HUES6 (cell line): Measurements from ENCODE around the gene RBFOX2.

Source experiments
- H3K27ac ChIP-seq: 2 replicates; pipeline ENCODE4 v1.7.0; 2013; ENCODE audit warnings: low read depth, mild to moderate bottlenecking, low read length, inconsistent platforms
- H3K27me3 ChIP-seq: 2 replicates; pipeline ENCODE4 v1.6.1; 2013; ENCODE audit warnings: low read length; ENCODE audit not compliant: control insufficient read depth, insufficient read depth
- H3K36me3 ChIP-seq: 2 replicates; pipeline ENCODE4 v1.6.1; 2013; ENCODE audit warnings: low read length; ENCODE audit not compliant: control insufficient read depth, insufficient read depth
- H3K4me1 ChIP-seq: 2 replicates; pipeline ENCODE4 v1.6.1; 2013; ENCODE audit warnings: low read length; ENCODE audit not compliant: control insufficient read depth, insufficient read depth
- H3K4me3 ChIP-seq: 2 replicates; pipeline ENCODE4 v1.5.1; 2013; ENCODE audit warnings: low read depth, low read length
- H3K9ac ChIP-seq: one replicate; pipeline ENCODE4 v1.6.1; 2013; ENCODE audit warnings: mild to moderate bottlenecking, low read length
- H3K9me3 ChIP-seq: 2 replicates; pipeline ENCODE4 v1.6.1; 2013; ENCODE audit warnings: low read depth, low read length; ENCODE audit not compliant: control insufficient read depth, insufficient read depth

Gene RBFOX2

DNA sequence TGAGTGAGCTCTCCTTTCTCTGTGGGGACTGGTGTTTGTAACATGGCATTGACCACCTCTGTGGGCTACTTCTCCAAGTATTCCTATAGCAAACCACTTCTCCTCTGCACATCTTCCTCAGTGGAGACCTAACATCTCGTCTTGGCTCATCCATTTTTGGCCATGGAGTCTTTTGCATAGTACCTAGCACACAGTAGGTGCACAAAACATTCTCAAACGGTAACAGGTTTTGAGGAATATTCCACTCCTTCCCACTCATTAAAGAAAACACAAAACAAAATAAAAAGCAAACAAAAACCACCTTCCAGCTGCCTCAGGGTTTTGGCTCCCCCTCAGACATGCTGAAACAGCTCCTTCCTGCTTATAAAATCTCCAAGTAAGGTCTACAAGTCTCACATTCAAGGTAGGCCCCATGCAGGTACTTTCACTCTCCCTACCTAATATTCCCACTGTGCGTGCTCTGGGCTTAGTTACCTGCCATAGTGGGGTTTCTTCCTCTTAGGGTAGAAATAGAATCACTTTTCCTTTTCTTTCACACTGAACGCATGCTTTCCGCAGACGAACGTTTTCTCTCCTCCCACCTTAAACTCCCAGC is 132.4 kb downstream of the RBFOX2 start:
- H3K27me3 ChIP-seq, result no peaks in the 10 kb centered on the region
- no peak overlapping the region for H3K4me3 ChIP-seq
- no peaks in the 10 kb centered on the region for H3K9me3 ChIP-seq
- peaks cover 49% of the 10 kb centered on the region for H3K4me1 ChIP-seq
- H3K9ac ChIP-seq, result no peak overlapping the region
- no peaks in the 10 kb centered on the region for H3K36me3 ChIP-seq
- H3K27ac ChIP-seq, result no peak overlapping the region

DNA sequence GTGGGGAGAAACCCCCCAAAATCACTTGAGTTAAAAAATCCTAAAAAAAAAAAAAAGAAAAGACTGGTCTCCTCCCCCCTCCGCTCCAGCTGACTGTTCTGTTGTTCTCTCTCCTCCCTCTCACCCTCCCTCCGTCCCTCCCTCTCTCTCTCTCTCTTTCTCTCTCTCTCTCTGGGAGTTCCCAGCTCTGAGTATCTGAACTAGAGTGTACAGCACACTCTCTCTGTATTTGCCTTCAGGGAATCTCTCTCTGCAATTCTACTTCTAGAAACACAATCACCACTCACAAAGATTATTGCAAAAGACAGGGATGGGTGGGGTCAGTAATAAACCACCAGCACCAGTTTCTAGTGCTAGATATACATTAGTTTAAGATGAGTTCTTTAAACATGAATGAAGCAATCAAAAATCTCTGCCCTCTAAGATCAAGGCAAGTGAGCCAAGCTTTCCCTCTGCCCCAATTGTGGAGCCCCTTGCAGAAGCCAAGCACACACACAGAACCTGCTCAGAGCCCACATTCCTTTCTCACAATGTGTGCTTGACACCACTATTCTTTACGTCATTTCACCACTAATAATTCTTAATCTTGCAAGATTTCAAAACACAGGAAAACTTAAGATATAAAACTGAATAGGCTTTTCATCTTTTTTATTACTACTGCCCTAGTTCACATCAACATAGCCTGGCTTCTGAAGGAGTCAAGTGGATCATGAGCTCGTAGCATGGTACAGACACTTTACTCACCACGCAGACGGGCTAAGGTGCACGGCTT is 133.5 kb downstream of the RBFOX2 start:
- no peak overlapping the region for H3K9ac ChIP-seq
- no peaks in the 10 kb centered on the region for H3K27me3 ChIP-seq
- H3K36me3 ChIP-seq, result no peaks in the 10 kb centered on the region
- H3K4me3 ChIP-seq, result no peak overlapping the region
- no peak overlapping the region for H3K27ac ChIP-seq
- H3K9me3 ChIP-seq, result no peaks in the 10 kb centered on the region
- peaks cover 38% of the 10 kb centered on the region for H3K4me1 ChIP-seq

DNA sequence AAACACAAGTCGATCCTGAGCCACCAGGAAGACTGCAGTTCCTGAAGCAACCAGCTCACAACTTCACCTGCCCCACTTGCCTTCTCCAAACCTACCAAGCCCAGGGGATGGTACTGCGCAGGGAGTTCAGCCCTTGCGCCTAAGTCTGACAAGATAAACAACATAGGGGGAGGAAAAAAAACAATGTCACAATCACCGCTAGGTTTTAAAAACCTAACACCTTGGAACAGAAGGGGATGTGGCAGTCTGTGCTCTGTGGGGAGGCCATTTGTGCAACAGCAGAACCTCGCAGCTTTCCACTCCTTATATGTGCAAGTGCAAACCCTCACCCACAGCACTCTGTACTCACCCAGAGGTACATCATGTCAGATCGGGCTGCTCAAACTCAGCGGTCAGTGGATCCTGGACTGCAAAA is 134.2 kb downstream of the RBFOX2 start:
- H3K36me3 ChIP-seq, result no peaks in the 10 kb centered on the region
- H3K4me3 ChIP-seq, result no peak overlapping the region
- peaks cover 33% of the 10 kb centered on the region for H3K4me1 ChIP-seq
- no peak overlapping the region for H3K9ac ChIP-seq
- H3K9me3 ChIP-seq, result no peaks in the 10 kb centered on the region
- H3K27ac ChIP-seq, result no peak overlapping the region
- H3K27me3 ChIP-seq, result no peaks in the 10 kb centered on the region

DNA sequence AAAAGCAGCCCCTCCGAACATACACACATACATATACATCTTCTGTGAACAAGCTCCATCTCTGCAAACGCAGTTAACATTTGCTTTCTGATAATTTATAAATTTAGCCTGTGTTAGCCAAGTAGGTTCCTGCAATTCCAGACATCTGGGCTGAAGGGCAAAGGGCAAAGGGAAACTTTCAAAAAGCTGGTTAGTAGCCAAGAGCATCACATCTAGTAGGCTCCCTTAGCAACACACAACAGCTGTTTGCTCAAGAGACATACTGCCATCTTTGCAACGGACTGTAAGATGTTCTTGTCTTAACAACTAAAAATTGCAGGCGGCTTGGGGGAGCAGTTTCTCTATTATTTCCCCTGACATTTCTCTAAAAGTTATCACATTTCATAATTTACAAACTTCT is 134.9 kb downstream of the RBFOX2 start:
- H3K27me3 ChIP-seq, result no peaks in the 10 kb centered on the region
- H3K27ac ChIP-seq, result no peak overlapping the region
- no peaks in the 10 kb centered on the region for H3K9me3 ChIP-seq
- H3K4me3 ChIP-seq, result no peak overlapping the region
- H3K36me3 ChIP-seq, result no peaks in the 10 kb centered on the region
- H3K4me1 ChIP-seq, result peaks cover 33% of the 10 kb centered on the region
- H3K9ac ChIP-seq, result no peak overlapping the region

DNA sequence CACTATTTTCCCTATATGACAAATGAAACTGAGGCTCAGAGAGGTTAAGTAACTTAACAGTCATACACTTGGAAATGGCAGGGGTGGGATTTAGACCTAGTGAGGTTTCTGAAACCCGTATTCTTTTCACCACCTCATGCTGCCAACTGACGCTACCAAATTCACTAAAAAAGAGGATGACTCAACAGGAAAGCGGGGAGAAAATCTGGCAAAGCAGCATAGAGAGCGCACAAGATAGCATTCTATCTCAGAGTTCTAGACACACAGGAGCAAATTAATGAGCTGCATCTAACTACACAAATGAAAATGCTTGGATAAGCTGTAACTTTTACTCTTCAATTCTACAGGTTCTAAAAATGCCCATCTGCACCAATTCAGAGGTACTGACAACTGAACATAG is 136.4 kb downstream of the RBFOX2 start:
- no peaks in the 10 kb centered on the region for H3K36me3 ChIP-seq
- H3K27me3 ChIP-seq, result no peaks in the 10 kb centered on the region
- H3K9me3 ChIP-seq, result no peaks in the 10 kb centered on the region
- no peak overlapping the region for H3K27ac ChIP-seq
- no peak overlapping the region for H3K4me3 ChIP-seq
- H3K9ac ChIP-seq, result no peak overlapping the region
- peaks cover 38% of the 10 kb centered on the region for H3K4me1 ChIP-seq

DNA sequence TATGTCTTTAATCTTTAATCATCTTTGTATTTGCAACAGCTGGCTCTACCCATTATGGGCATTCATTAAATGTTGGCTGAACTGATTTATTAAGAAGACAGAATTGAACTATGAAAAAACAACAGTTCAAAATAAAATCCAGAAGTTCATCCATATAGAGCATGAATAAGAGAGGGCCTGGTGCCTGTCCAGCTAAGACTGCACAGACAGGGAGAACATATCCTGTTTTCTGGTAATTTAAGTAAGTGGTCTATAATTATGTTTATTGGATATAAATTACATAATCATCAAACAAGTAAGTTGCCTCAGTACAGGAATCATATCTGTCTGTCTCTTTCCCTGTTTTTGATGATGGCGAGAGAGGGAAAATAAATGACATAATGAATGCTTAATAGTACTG is 137.2 kb downstream of the RBFOX2 start:
- Histone ChIP-seq H3K9ac (no peak overlapping the region), H3K9me3 (no peaks in the 10 kb centered on the region), H3K4me3 (no peak overlapping the region), H3K4me1 (peaks cover 35% of the 10 kb centered on the region), H3K27ac (no peak overlapping the region), H3K36me3 (no peaks in the 10 kb centered on the region), H3K27me3 (no peaks in the 10 kb centered on the region)

DNA sequence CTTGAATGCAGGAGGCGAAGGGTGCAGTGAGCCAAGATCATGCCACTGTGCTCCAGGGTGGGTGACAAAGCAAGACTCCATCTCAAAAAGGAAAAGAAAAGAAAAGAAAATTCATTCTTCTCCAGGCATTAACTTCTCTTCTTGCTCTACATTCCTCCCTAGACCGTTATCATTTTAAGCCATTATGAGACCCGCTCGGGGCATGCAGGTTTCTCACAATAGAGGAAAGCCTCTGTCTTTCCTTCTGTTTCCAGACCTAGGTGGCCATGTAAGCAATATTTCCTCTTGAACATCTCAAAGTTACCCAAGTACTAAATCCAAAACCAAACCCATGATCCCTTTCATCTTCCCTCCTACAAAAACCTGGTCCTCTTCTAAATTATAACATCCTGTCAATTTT is 139.6 kb downstream of the RBFOX2 start:
- Histone ChIP-seq H3K36me3 (no peaks in the 10 kb centered on the region), H3K4me1 (peaks cover 14% of the 10 kb centered on the region), H3K27me3 (no peaks in the 10 kb centered on the region), H3K4me3 (no peak overlapping the region), H3K9ac (no peak overlapping the region), H3K9me3 (no peaks in the 10 kb centered on the region), H3K27ac (no peak overlapping the region)

DNA sequence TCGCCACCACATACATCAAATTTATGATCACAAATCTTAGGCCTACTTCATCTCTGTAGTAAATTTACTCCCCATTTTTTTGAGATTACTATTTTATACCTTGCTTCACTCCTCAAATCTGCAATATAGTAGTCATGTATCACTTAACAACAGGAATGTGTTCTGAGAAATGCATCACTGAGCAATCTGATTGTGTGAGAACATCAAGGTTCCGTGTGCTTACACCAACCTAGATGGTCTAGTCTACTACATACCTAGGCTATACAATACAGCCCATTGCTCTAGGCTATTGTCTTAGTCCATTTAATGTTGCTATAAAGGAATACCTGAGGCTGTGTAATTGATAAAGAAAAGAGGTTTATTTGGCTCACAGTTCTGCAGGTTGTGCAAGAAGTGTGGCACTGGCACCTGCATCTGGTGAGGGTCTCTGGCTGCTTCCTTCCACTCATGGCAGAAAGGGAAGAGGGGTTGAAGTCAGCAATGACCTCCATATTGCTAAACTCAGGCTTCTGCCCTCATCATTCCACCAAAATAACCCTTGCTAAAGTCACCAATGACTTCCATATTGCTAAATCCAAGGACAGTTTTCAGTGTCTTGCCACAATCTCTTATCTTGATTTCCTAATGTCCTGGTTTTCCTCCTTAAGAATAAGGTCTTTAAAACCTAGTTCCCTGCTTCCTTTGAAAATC is 140.3 kb downstream of the RBFOX2 start:
- no peak overlapping the region for H3K9ac ChIP-seq
- H3K36me3 ChIP-seq, result no peaks in the 10 kb centered on the region
- H3K27ac ChIP-seq, result no peak overlapping the region

DNA sequence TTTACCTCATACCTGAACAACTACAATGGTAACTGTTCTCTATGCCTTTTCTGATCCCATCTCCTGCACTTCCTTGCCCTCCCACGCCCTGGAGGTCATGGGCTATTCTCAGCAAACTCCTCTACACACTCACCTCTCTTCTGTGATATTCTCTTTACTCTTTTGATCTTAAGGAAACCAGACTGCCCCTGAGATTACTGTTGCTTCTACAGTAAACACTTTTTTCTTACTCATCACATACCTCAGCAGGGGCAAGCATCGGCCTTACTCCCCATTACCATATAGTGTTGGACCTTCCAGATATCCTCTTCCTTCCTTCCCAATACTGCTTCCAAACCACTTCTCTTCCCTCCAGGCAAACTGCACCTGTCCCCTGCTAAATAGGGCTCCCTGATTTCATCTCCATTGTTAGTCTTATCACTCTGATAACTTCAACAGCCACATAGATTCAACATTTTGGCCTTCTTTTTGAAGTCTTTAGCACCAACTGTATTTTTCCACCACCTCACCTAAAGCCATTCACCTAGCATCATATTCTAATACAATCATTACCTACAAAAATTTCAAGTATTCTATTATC is 141.2 kb downstream of the RBFOX2 start:
- H3K4me3 ChIP-seq, result no peak overlapping the region
- no peak overlapping the region for H3K27ac ChIP-seq

More for the DNA sequence above, 140.3 kb downstream of the RBFOX2 start:
- Histone ChIP-seq H3K9me3 (no peaks in the 10 kb centered on the region), H3K4me3 (no peak overlapping the region), H3K4me1 (peaks cover 18% of the 10 kb centered on the region), H3K27me3 (no peaks in the 10 kb centered on the region)

DNA sequence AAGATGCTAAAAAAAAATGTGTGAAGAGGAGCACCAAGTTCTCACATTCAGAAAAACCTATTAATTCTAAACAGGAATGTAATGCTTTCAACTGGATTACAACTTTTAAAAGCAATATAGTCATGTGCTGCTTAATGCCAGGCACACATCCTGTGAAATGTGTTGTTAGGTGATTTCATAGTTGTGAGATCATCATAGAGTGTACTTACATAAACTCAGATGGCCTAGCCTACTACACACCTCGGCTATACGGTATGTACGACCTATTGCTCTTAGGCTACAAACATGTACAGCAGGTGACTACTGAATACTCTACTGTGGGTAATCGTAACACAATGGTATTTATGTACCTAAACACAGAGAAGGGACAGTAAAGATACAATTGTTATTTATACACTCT is 142.3 kb downstream of the RBFOX2 start:
- no peak overlapping the region for H3K4me3 ChIP-seq
- H3K9ac ChIP-seq, result no peak overlapping the region
- no peaks in the 10 kb centered on the region for H3K27me3 ChIP-seq
- H3K27ac ChIP-seq, result no peak overlapping the region
- peaks cover 22% of the 10 kb centered on the region for H3K4me1 ChIP-seq
- H3K36me3 ChIP-seq, result no peaks in the 10 kb centered on the region
- H3K9me3 ChIP-seq, result no peaks in the 10 kb centered on the region

More for the DNA sequence above, 141.2 kb downstream of the RBFOX2 start:
- no peaks in the 10 kb centered on the region for H3K27me3 ChIP-seq
- no peaks in the 10 kb centered on the region for H3K9me3 ChIP-seq
- no peaks in the 10 kb centered on the region for H3K36me3 ChIP-seq
- H3K4me1 ChIP-seq, result peaks cover 25% of the 10 kb centered on the region
- H3K9ac ChIP-seq, result no peak overlapping the region

DNA sequence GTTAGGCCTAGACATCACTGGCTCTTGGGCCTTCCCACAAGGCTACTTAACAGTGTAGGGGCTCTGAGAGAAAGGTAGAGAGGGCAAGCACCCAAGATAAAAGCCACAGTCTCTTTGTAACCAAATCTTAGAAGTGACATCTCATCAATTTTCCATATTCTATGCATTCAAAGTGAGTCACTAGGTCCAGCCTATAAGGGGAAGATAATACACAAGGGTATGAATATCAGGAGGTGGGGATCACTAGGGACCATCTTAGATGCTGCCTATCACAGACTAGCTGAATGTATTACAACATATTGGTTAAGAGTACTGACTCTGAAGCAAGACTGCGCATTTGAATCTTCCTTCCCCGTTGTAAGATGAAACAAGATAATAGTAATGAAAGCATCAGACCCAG is 144.1 kb downstream of the RBFOX2 start:
- no peak overlapping the region for H3K27ac ChIP-seq
- H3K4me1 ChIP-seq, result peaks cover 28% of the 10 kb centered on the region
- H3K9me3 ChIP-seq, result no peaks in the 10 kb centered on the region
- H3K9ac ChIP-seq, result no peak overlapping the region
- no peak overlapping the region for H3K4me3 ChIP-seq
- H3K27me3 ChIP-seq, result no peaks in the 10 kb centered on the region
- H3K36me3 ChIP-seq, result no peaks in the 10 kb centered on the region
